VCaP (cell line): ENCODE results near the gene ASIC4.

ENCODE experiments used
- H3K27ac ChIP-seq: fragments of 450-650 bp; 2 replicates; pipeline ENCODE4 v1.5.1; 2017
- TF ChIP-seq, protein P1 (sequence below): fragments of 450-650 bp; conservative IDR thresholded peaks from 2 replicates; pipeline ENCODE4 v1.5.1; 2017; ENCODE audit warnings: mild to moderate bottlenecking, moderate library complexity

Gene ASIC4

DNA sequence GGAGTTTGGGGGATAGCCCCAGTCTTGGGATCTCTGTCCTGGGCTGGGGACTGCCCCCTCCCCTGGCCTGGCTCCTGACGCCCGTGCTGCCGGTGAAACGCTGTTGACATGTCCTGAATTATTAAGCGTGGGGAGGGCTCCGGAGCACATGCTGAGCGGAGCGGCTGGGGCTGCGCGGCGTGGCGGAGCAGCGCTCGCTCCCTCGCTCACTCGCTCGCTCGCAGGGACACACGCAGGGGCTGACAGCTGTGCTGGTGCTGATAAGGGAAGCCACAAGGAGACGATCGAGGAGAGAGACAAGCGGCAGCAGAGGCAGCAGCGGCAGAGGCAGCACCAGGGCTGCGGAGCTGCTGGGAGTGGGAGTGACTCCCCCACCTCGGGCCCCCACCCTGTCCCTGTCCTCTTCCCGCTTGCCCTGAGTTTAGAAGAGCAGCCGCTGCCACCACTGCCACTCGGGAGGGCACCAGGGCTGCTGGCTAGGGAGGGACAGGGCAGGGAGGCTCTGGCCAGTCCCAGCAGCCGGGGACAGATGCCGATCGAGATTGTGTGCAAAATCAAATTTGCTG lies at the start of gene ASIC4:
Gene ASIC4, plus strand, starts transcription at position 287 of the 566 bp plus-strand sequence. Its CDS starts 243 bp downstream, at position 530.
- H3K27ac ChIP-seq, result no peak within 1 kb of the TSS
- TF ChIP-seq, protein P1, sequence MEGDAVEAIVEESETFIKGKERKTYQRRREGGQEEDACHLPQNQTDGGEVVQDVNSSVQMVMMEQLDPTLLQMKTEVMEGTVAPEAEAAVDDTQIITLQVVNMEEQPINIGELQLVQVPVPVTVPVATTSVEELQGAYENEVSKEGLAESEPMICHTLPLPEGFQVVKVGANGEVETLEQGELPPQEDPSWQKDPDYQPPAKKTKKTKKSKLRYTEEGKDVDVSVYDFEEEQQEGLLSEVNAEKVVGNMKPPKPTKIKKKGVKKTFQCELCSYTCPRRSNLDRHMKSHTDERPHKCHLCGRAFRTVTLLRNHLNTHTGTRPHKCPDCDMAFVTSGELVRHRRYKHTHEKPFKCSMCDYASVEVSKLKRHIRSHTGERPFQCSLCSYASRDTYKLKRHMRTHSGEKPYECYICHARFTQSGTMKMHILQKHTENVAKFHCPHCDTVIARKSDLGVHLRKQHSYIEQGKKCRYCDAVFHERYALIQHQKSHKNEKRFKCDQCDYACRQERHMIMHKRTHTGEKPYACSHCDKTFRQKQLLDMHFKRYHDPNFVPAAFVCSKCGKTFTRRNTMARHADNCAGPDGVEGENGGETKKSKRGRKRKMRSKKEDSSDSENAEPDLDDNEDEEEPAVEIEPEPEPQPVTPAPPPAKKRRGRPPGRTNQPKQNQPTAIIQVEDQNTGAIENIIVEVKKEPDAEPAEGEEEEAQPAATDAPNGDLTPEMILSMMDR, result no peak

GRCh38 chr2:219465659-219466561 lies 48.4 kb upstream of the ASIC4 start:
- TF ChIP-seq, protein P1, result no peak
- H3K27ac ChIP-seq, result no peak overlapping the region

DNA sequence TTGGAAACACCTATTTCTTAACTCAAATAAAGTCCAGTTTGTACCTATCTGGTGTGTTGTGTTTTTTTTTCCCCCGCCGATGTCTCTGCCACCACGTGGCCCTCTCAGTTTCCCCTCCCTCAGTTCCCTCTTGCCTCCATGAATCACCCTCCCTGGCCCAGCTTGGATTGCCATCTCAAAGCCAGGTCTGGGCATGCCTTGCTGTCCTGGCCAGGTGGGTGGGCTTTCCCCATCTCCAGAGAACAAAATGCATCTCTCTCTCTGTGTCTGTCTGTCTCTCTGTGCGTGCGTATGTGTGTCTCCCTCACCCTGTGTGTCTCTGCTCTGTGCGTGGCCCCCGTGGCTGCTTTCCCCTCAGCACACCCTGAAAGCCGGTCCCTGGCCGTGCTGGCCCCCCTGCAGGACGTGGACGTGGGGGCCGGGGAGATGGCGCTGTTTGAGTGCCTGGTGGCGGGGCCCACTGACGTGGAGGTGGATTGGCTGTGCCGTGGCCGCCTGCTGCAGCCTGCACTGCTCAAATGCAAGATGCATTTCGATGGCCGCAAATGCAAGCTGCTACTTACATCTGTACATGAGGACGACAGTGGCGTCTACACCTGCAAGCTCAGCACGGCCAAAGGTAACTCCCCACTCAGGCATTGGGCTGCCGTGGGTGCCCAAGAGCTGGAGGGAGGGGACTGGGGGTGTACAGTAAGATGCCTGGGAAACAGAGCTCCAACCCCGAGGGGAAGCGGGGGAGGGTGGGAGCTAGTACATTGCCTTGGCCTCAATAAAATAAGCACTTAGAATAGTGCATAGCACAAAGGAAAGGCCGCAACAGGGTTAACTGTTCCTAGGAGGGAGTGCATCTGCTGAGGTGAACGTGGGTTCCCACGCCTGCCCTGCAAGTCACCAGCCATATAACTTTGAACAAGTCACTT lies 47.2 kb upstream of the ASIC4 start:
- no peak overlapping the region for H3K27ac ChIP-seq
- TF ChIP-seq, protein P1, result no peak

- no peak overlapping the region for H3K27ac ChIP-seq
- TF ChIP-seq, protein P1, result no peak
Measured at GRCh38 chr2:219467736-219468075, 46.6 kb upstream of the ASIC4 start.

- no peak overlapping the region for H3K27ac ChIP-seq
- TF ChIP-seq, protein P1, result no peak
Measured at GRCh38 chr2:219468410-219469185, 45.7 kb upstream of the ASIC4 start.

- TF ChIP-seq, protein P1, result no peak
- no peak overlapping the region for H3K27ac ChIP-seq
Measured at GRCh38 chr2:219469186-219469724, 45.0 kb upstream of the ASIC4 start.
